Measurements from ENCODE around the gene ID3.

DNA sequence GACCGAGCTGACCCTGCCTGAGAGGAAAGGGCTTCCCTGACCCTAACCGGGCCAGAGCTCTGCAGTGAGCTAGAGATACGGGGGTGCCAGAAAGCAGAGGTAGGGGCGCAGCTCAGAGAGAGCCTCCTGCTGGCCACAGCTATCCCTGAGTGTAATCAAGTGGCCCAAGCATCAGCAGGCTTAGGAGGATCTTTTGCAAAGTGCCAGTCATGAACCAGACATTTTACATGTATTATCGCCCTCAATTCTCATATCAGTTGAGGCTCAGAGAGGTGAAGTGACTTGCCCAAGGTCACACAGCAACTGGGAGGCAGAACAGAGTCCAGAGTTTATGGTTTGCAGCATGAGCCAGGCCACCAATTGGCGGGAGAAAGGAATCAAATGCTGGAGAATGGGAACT is 7.0 kb upstream of the ID3 start:
- TF ChIP-seq CTCF (IDR thresholded peaks at IDR 0.05; ENCODE audit: extremely low read depth in 1 of 2, insufficient read depth in 1 of 2, low read depth in 1 of 2, low read length in 2 of 2), result peak; percentile 8 to 35
- no peak for TF ChIP-seq POLR2A (IDR thresholded peaks at IDR 0.05; ENCODE audit: low read depth, low read length)
- no peak for TF ChIP-seq POLR2AphosphoS5 (IDR thresholded peaks at IDR 0.05; ENCODE audit: insufficient read depth, low read depth, low read length)
- TF ChIP-seq JUN (IDR thresholded peaks at IDR 0.05; ENCODE audit: borderline replicate concordance, insufficient read depth, insufficient read length, low read depth), result no peak
